ENCODE measurements around the gene VMO1. TPM values are rescaled to one million over a fixed set of nuclear protein-coding genes. Genes with fewer than 3 reads are reported as not detected.

VMO1 gene
- total and polyA plus RNA-seq, 9 donors = 0.69 to 3.5 (median 1.3) TPM; not detected in 1

DNA sequence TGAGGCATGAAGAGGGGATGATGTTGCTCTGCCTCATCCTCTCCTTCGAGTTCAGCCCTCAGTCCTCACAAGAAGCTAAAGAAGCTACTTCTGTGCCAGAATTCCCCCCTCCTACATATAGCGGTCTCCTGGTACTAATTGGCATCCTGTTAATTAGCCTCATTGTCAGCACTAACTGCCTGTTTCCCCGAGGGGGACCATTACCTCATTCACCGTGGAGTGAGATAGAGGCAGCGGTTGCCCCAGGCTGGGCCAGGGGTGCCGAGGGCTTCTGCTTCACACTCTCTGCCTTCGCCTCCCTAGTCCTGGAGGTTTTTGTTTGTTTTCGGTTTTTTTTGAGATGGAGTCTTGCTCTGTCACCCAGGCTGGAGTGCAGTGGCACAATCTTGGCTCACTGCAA is 41.2 kb upstream of the VMO1 start:
- H3K9me3 ChIP-seq = no peaks in the 10 kb centered on the region
- no peaks in the 10 kb centered on the region for H3K27me3 ChIP-seq
- intact Hi-C loops (cut with DNase I) = no loop called here
- DNase-seq = no peak
- no peaks in the 10 kb centered on the region for H3K36me3 ChIP-seq
- no peaks in the 10 kb centered on the region for H3K4me1 ChIP-seq (ENCODE audit: insufficient read depth)
- no peak overlapping the region for H3K4me3 ChIP-seq
- no peak overlapping the region for H3K27ac ChIP-seq
- 65 to 71% (median 68%) methylated on average over 8 of the region's 8 CpGs for WGBS, 3 donors
- TF ChIP-seq EP300 (IDR thresholded peaks at IDR 0.05) (no peak), CTCF (IDR thresholded peaks at IDR 0.05) (no peak), POLR2A (IDR thresholded peaks at IDR 0.05) (no peak)

DNA sequence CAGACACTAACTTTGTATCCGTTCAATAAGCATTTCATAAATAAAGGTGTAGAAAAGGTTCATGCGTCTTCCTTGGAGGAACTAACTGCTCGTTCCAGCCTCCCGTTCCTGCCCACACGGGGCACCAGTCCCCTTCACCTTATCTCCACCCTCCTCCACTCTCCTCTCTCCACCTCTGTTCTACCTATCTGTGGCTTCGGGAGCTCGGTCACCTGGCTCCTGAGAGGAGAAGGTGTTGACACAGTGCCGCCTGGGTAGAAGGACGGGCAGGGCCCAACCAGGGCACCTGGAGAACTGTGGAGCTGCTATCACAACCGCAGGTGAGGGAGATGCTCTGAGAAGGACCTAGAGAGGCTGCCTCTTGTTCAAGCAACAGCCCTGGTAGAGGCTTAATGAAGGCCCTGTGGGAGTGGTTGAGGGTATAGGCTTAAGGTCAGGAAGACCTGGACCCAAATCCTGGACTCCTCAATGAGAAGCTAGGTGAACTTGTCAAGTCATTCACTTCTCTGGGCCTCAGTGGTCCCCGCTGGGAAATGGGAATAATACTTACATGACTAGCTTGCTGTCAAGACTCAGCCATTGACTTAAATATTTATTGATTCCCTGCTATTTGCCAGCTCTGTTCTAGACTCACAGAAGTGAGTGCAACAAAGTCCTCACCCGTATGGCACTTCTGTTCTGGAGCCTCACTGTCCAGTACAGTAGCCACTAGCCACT is 37.4 kb upstream of the VMO1 start:
- H3K4me1 ChIP-seq (ENCODE audit: insufficient read depth) = no peaks in the 10 kb centered on the region
- intact Hi-C loops (cut with DNase I) = no loop called here
- no peak for DNase-seq
- H3K9me3 ChIP-seq = no peaks in the 10 kb centered on the region
- no peaks in the 10 kb centered on the region for H3K36me3 ChIP-seq
- H3K27me3 ChIP-seq = no peaks in the 10 kb centered on the region
- WGBS, 3 donors = 63 to 68% (median 66%) methylated on average over 12 of the region's 12 CpGs
- H3K4me3 ChIP-seq = no peak overlapping the region
- no peak overlapping the region for H3K27ac ChIP-seq
- TF ChIP-seq POLR2A (IDR thresholded peaks at IDR 0.05) = no peak
- TF ChIP-seq CTCF (IDR thresholded peaks at IDR 0.05) = no peak
- no peak for TF ChIP-seq EP300 (IDR thresholded peaks at IDR 0.05)

- H3K4me1 ChIP-seq (ENCODE audit: insufficient read depth) = no peaks in the 10 kb centered on the region
- H3K27ac ChIP-seq = no peak overlapping the region
- H3K4me3 ChIP-seq = no peak overlapping the region
- no peaks in the 10 kb centered on the region for H3K36me3 ChIP-seq
- no peaks in the 10 kb centered on the region for H3K9me3 ChIP-seq
- 55 to 60% (median 59%) methylated on average over 3 of the region's 3 CpGs for WGBS, 3 donors
- H3K27me3 ChIP-seq = no peaks in the 10 kb centered on the region
- intact Hi-C loops (cut with DNase I) = no loop called here
- TF ChIP-seq CTCF (IDR thresholded peaks at IDR 0.05) (no peak), POLR2A (IDR thresholded peaks at IDR 0.05) (no peak), EP300 (IDR thresholded peaks at IDR 0.05) (no peak)
- DNase-seq = no peak
These were observed 36.7 kb upstream of the VMO1 start for GRCh38 chr17:4822835-4823234.

- WGBS, 3 donors = 72 to 76% (median 73%) methylated on average over 12 of the region's 12 CpGs
- no peaks in the 10 kb centered on the region for H3K4me1 ChIP-seq (ENCODE audit: insufficient read depth)
- TF ChIP-seq CTCF (IDR thresholded peaks at IDR 0.05) (no peak), POLR2A (IDR thresholded peaks at IDR 0.05) (no peak), EP300 (IDR thresholded peaks at IDR 0.05) (no peak)
- H3K27me3 ChIP-seq = no peaks in the 10 kb centered on the region
- no peak for DNase-seq
- no peak overlapping the region for H3K27ac ChIP-seq
- no peak overlapping the region for H3K4me3 ChIP-seq
- H3K9me3 ChIP-seq = no peaks in the 10 kb centered on the region
- intact Hi-C loops (cut with DNase I) = no loop called here
- no peaks in the 10 kb centered on the region for H3K36me3 ChIP-seq
These were observed 32.1 kb upstream of the VMO1 start for GRCh38 chr17:4818276-4818675.

Data from ovary (tissue), 9 donors.